CD4-positive, alpha-beta T cell (primary cell): ENCODE data around the gene ST3GAL3. TPM values are rescaled to one million over a fixed set of nuclear protein-coding genes. Genes with fewer than 3 reads are reported as not detected.

Experiments
- ATAC-seq: fragments of 200-7000 bp; cut with Tn5 transposase; one replicate; pipeline ENCODE4 v1.10.0; 2022; ENCODE audit warnings: mild to moderate bottlenecking; ENCODE audit not compliant: poor library complexity
- CTCF ChIA-PET: fragments of 350-600 bp; sonication (Branson Sonifier 250); formaldehyde crosslinking; loops from one replicate; lab custom pipeline; 2021; ENCODE audit warnings: antibody characterized with exemption, inconsistent platforms; lab: Charles Lee
- POLR2A ChIA-PET: fragments of 350-600 bp; sonication (Branson Sonifier 250); formaldehyde crosslinking; loops from one replicate; lab custom pipeline; 2021; ENCODE audit warnings: antibody characterized with exemption, inconsistent platforms; lab: Charles Lee
- DNase-seq, 14 experiments: peaks; one replicate each; pipeline ENCODE4 v3.0.0-alpha.2; 2013 to 2020; ENCODE audit warnings: mixed read lengths in 2 of 14
- H3K27ac ChIP-seq, 2 donors: one replicate each; pipeline versions ENCODE4 v1.5.1 to v1.7.0; 2013; ENCODE audit warnings: low read length in 2 of 2, low read depth in 1 of 2, mild to moderate bottlenecking in 1 of 2
- H3K27me3 ChIP-seq, 2 experiments: 1 replicate in 1 of 2; 2 replicates in 1 of 2; pipeline versions ENCODE4 v1.6.1 to v1.7.0; 2013; ENCODE audit warnings: low read length in 2 of 2, control low read depth in 1 of 2, mild to moderate bottlenecking in 1 of 2, moderate library complexity in 1 of 2; ENCODE audit not compliant: insufficient read depth in 2 of 2, control insufficient read depth in 1 of 2
- H3K36me3 ChIP-seq: one replicate; pipeline ENCODE4 v1.6.1; 2013; ENCODE audit warnings: low read length, control low read depth; ENCODE audit not compliant: insufficient read depth
- H3K4me1 ChIP-seq: one replicate; pipeline ENCODE4 v1.6.1; 2013; ENCODE audit warnings: low read length, control low read depth; ENCODE audit not compliant: insufficient read depth
- H3K4me3 ChIP-seq: one replicate; pipeline ENCODE4 v1.5.1; 2013; ENCODE audit warnings: mild to moderate bottlenecking, low read length, moderate library complexity
- H3K9me3 ChIP-seq, 2 experiments: 1 replicate in 1 of 2; 2 replicates in 1 of 2; pipeline versions ENCODE4 v1.6.1 to v1.7.0; 2013; ENCODE audit warnings: low read length in 2 of 2, mild to moderate bottlenecking in 2 of 2, control low read depth in 1 of 2, moderate library complexity in 1 of 2; ENCODE audit not compliant: control insufficient read depth in 1 of 2, insufficient read depth in 1 of 2
- H3K27ac Mint-ChIP-seq: one replicate; pipeline ENCODE4 v1.8.0; 2020; ENCODE audit warnings: mixed read lengths
- H3K27me3 Mint-ChIP-seq: one replicate; pipeline ENCODE4 v1.8.0; 2021; ENCODE audit warnings: mixed read lengths
- H3K36me3 Mint-ChIP-seq: one replicate; pipeline ENCODE4 v1.8.0; 2021; ENCODE audit warnings: low read depth, mixed read lengths
- H3K4me1 Mint-ChIP-seq: one replicate; pipeline ENCODE4 v1.8.0; 2021; ENCODE audit warnings: low read depth, mixed read lengths
- H3K4me3 Mint-ChIP-seq: one replicate; pipeline ENCODE4 v1.8.0; 2020; ENCODE audit warnings: mild to moderate bottlenecking, mixed read lengths
- H3K9me3 Mint-ChIP-seq: one replicate; pipeline ENCODE4 v1.8.0; 2020; ENCODE audit warnings: mixed read lengths
- intact Hi-C, 2 experiments: fragments of 100-400 bp; cut with DNase I in 1 of 2; cut with micrococcal nuclease in 1 of 2; formaldehyde crosslinking; loops; one replicate each; pipeline versions ENCODE4 v1.15.1 to v1.9.0; 2023 to 2025; cut with DNase I, micrococcal nuclease
- total RNA-seq, 174 experiments: library from RNA in 2 of 174; stranded (reverse) in 2 of 174; gene quantifications; one replicate each; pipeline ENCODE4 v1.2.3 and lab custom pipeline; 2021 to 2026
- TF ChIP-seq, protein P1 (sequence below): fragments of 200-600 bp; IDR thresholded peaks from one replicate; pipeline ENCODE4 v1.8.0; 2022; ENCODE audit warnings: antibody characterized with exemption, mild to moderate bottlenecking

ST3GAL3 gene
- total RNA-seq, 2 experiments from 2014 or later = 17.6 to 20.5 TPM

DNA sequence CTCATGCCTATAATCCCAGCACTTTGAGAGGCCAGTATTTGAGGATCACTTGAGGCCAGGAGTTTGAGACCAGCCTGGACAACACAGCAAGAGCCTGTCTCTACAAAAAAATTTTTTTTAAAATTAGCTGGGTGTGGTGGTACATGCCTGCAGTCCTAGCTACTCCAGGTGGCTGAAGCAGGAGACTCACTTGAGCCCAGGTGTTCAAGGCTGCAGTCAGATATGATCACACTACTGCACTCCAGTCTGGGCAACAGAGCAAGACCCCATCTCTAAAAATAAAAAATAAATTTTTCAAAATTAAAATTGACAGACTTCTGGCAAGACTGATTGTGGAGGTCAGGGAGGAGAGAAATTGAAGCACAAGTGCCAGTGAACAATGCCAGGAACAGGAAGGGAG lies 60.8 kb downstream of the ST3GAL3 start:
- Histone ChIP-seq H3K4me1 (no peaks in the 10 kb centered on the region), H3K27ac (no peak overlapping the region), H3K27me3 (no peaks in the 10 kb centered on the region), H3K4me3 (no peak overlapping the region), H3K9me3 (no peaks in the 10 kb centered on the region), H3K36me3 (peaks cover 1% of the 10 kb centered on the region)
- H3K27ac Mint-ChIP-seq = no peak overlapping the region
- TF ChIP-seq, protein P1, sequence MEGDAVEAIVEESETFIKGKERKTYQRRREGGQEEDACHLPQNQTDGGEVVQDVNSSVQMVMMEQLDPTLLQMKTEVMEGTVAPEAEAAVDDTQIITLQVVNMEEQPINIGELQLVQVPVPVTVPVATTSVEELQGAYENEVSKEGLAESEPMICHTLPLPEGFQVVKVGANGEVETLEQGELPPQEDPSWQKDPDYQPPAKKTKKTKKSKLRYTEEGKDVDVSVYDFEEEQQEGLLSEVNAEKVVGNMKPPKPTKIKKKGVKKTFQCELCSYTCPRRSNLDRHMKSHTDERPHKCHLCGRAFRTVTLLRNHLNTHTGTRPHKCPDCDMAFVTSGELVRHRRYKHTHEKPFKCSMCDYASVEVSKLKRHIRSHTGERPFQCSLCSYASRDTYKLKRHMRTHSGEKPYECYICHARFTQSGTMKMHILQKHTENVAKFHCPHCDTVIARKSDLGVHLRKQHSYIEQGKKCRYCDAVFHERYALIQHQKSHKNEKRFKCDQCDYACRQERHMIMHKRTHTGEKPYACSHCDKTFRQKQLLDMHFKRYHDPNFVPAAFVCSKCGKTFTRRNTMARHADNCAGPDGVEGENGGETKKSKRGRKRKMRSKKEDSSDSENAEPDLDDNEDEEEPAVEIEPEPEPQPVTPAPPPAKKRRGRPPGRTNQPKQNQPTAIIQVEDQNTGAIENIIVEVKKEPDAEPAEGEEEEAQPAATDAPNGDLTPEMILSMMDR = no peak
- peaks cover 5% of the 10 kb centered on the region for H3K4me1 Mint-ChIP-seq
- no peak for ATAC-seq
- H3K36me3 Mint-ChIP-seq = peaks cover 7% of the 10 kb centered on the region
- ChIA-PET POLR2A (no interaction called here), CTCF (no interaction called here)
- DNase-seq = no peak
- no peaks in the 10 kb centered on the region for H3K9me3 Mint-ChIP-seq
- no peak overlapping the region for H3K4me3 Mint-ChIP-seq
- no peaks in the 10 kb centered on the region for H3K27me3 Mint-ChIP-seq
- intact Hi-C loops = no loop called here

DNA sequence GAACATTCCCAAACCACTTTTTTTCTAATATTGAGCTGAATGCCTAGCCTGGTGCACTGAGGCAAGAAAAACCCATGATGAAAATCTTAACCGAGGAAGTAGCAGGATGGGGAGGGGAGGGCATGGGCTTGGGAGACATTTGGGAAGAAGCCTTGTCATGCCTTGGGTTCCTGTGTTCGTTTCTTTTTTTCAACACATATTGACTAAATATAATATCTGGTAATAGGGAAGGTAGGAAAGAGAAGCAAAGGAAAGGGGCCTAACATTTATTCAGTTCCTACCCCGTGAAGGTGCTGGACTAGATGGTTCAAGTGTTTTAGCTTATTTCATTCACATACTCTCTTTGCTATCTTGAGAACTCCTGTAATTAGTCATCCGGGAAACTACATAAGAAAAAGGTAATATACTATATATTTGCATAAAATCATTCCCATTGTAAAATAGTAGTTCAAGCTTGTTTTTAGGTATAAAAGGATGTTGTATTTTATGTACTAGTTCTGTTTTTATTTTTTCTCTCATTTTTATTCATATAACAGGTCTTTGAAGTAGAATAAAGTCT lies 62.1 kb downstream of the ST3GAL3 start:
- POLR2A ChIA-PET = no interaction called here
- no peak for ATAC-seq

DNA sequence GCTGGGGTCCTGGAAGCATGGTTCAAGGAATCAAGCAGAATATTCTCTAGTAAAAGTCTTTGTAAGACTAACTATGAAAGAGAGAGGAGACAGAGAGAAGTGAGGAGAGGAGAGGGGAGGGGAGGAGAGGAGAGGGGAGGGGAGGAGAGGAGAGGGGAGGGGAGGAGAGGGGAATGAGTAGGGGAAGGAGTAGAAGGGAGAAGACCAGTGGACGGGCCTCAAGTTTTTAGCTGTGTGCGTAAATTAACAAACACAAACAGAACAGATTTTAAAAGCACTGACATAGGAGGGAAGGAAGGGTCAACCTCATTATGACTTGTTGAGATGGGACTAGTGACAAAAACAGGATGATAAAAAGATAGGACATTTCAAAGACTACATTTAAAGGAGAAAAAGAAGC lies 62.8 kb downstream of the ST3GAL3 start:
- Mint-ChIP-seq H3K4me1 (no peaks in the 10 kb centered on the region), H3K4me3 (no peak overlapping the region), H3K27me3 (no peaks in the 10 kb centered on the region), H3K9me3 (no peaks in the 10 kb centered on the region), H3K36me3 (peaks cover 23% of the 10 kb centered on the region), H3K27ac (no peak overlapping the region)
- CTCF ChIA-PET = interaction anchor here (0.6 kb wide), 1 partner anchor 558 kb away, joined by 4 read pairs; no protein-coding TSS in a partner anchor
- Histone ChIP-seq H3K27me3 (no peaks in the 10 kb centered on the region), H3K4me3 (no peak overlapping the region), H3K36me3 (peaks cover 5% of the 10 kb centered on the region), H3K9me3 (no peaks in the 10 kb centered on the region), H3K27ac (no peak overlapping the region), H3K4me1 (no peaks in the 10 kb centered on the region)
- ATAC-seq (no peak), DNase-seq (no peak)
- intact Hi-C loops = no loop called here
- POLR2A ChIA-PET = no interaction called here
- TF ChIP-seq, protein P1 = no peak

More for the DNA sequence above, 62.1 kb downstream of the ST3GAL3 start:
- intact Hi-C loops = no loop called here
- H3K27ac ChIP-seq = no peak overlapping the region
- peaks cover 5% of the 10 kb centered on the region for H3K36me3 ChIP-seq
- no peaks in the 10 kb centered on the region for H3K27me3 ChIP-seq
- Mint-ChIP-seq H3K27me3 (no peaks in the 10 kb centered on the region), H3K9me3 (no peaks in the 10 kb centered on the region), H3K4me3 (no peak overlapping the region), H3K27ac (no peak overlapping the region), H3K36me3 (peaks cover 16% of the 10 kb centered on the region), H3K4me1 (no peaks in the 10 kb centered on the region)
- H3K4me1 ChIP-seq = no peaks in the 10 kb centered on the region
- no peak overlapping the region for H3K4me3 ChIP-seq
- TF ChIP-seq, protein P1 = no peak
- H3K9me3 ChIP-seq = no peaks in the 10 kb centered on the region
- no peak for DNase-seq
- CTCF ChIA-PET = interaction anchor here (0.6 kb wide), 1 partner anchor 558 kb away, joined by 4 read pairs; no protein-coding TSS in a partner anchor
